ENCODE results near the gene KRT79.

KRT79 gene

GRCh38 chr12:52772772-52773171, 61.3 kb downstream of the KRT79 start:
- TF ChIP-seq CTCF (IDR thresholded peaks at IDR 0.05), result no peak

- TF ChIP-seq CTCF (IDR thresholded peaks at IDR 0.05), result no peak
These were observed 61.9 kb downstream of the KRT79 start for GRCh38 chr12:52772188-52772587.

GRCh38 chr12:52771505-52771904, 62.6 kb downstream of the KRT79 start:
- no peak for TF ChIP-seq CTCF (IDR thresholded peaks at IDR 0.05)
